Dermis blood vessel endothelial cell (primary cell): ENCODE data around the gene EMC9. TPM values are rescaled to one million over a fixed set of nuclear protein-coding genes. Genes with fewer than 3 reads are reported as not detected.

Experiments used
- DNase-seq: peaks from one replicate; pipeline ENCODE4 v3.0.0; 2010
- total RNA-seq: library from RNA; depleted of rRNA; stranded (reverse); fragments of >200 nt; gene quantifications from 2 replicates; pipeline ENCODE4 v1.2.3, GENCODE V29; 2014

EMC9 gene
- total RNA-seq, 1 donor from 2014 or later = 26.4 TPM

- DNase-seq = no peak
These were observed 6.5 kb upstream of the EMC9 start for GRCh38 chr14:24147761-24148428.

GRCh38 chr14:24146978-24147760, 5.8 kb upstream of the EMC9 start, which contains the start of gene RNF31:
TSS of gene RNF31 (plus strand) at chr14:24147498. CDS start at chr14:24147699, 201 bp downstream.
- peak; percentile 98 for DNase-seq

- DNase-seq = peak; percentile 98
These were observed 5.1 kb upstream of the EMC9 start, which contains the start of gene PSME2 for GRCh38 chr14:24146453-24146977. TSS of gene PSME2 (minus strand) at chr14:24146610. CDS start at chr14:24146581, 29 bp downstream.

- DNase-seq = no peak
These were observed 4.5 kb upstream of the EMC9 start for GRCh38 chr14:24145690-24146452.

- DNase-seq = no peak
These were observed 3.8 kb upstream of the EMC9 start for GRCh38 chr14:24145219-24145618.

- DNase-seq = no peak
These were observed 3.1 kb upstream of the EMC9 start for GRCh38 chr14:24144451-24144850.

- no peak for DNase-seq
These were observed 2.1 kb upstream of the EMC9 start for GRCh38 chr14:24143511-24143910.

GRCh38 chr14:24139272-24139934, 2.0 kb downstream of the EMC9 start:
- DNase-seq = no peak

- DNase-seq = no peak
These were observed 2.8 kb downstream of the EMC9 start for GRCh38 chr14:24138396-24139271.

GRCh38 chr14:24137529-24138395, 3.6 kb downstream of the EMC9 start:
- no peak for DNase-seq

GRCh38 chr14:24136684-24137528, 4.5 kb downstream of the EMC9 start:
- DNase-seq = no peak

- DNase-seq = peak; percentile 92
These were observed 5.3 kb downstream of the EMC9 start, which contains the start of gene PSME1 for GRCh38 chr14:24135834-24136683. TSS of gene PSME1 (plus strand) at chr14:24136194. CDS start at chr14:24136263, 69 bp downstream.

GRCh38 chr14:24135584-24135833, 5.9 kb downstream of the EMC9 start:
- DNase-seq = no peak

- DNase-seq = no peak
These were observed 7.7 kb downstream of the EMC9 start for GRCh38 chr14:24133735-24134134.

GRCh38 chr14:24132976-24133375, 8.4 kb downstream of the EMC9 start:
- no peak for DNase-seq

GRCh38 chr14:24132061-24132685, 9.2 kb downstream of the EMC9 start:
- no peak for DNase-seq

GRCh38 chr14:24131549-24131966, 9.8 kb downstream of the EMC9 start:
- DNase-seq = no peak
